Mesenchymal stem cell (in vitro differentiated cells and primary cell): Measurements from ENCODE around the gene BCKDHB.

Source experiments
- DNase-seq: peaks from one replicate; pipeline ENCODE4 v3.0.0-alpha.2; 2013
- H2AFZ ChIP-seq: one replicate; pipeline ENCODE4 v1.6.1; 2013; ENCODE audit warnings: low read depth, mild to moderate bottlenecking, control low read depth, inconsistent platforms, low read length, moderate library complexity
- H2AK5ac ChIP-seq: 2 replicates; pipeline ENCODE4 v1.6.1; 2013; ENCODE audit warnings: low read length, moderate library complexity, mild to moderate bottlenecking, inconsistent platforms; ENCODE audit not compliant: severe bottlenecking
- H2BK120ac ChIP-seq: one replicate; pipeline ENCODE4 v1.6.1; 2013; ENCODE audit warnings: low read depth, mild to moderate bottlenecking, inconsistent platforms, low read length, moderate library complexity
- H2BK12ac ChIP-seq, 2 experiments: one replicate each; pipeline ENCODE4 v1.6.1; 2013; ENCODE audit warnings: inconsistent platforms in 2 of 2, low read length in 2 of 2, mild to moderate bottlenecking in 2 of 2, moderate library complexity in 2 of 2, control low read depth in 1 of 2
- H2BK15ac ChIP-seq: one replicate; pipeline ENCODE4 v1.6.1; 2013; ENCODE audit warnings: mild to moderate bottlenecking, low read depth, inconsistent platforms; ENCODE audit not compliant: poor library complexity, severe bottlenecking
- H2BK5ac ChIP-seq: 2 replicates; pipeline ENCODE4 v1.6.1; 2013; ENCODE audit warnings: low read depth, mild to moderate bottlenecking, low read length, control low read depth, inconsistent platforms; ENCODE audit not compliant: poor library complexity, severe bottlenecking
- H3K14ac ChIP-seq, 2 experiments: one replicate each; pipeline ENCODE4 v1.6.1; 2013; ENCODE audit warnings: inconsistent platforms in 2 of 2, low read length in 2 of 2, control low read depth in 1 of 2, mild to moderate bottlenecking in 1 of 2, moderate library complexity in 1 of 2
- H3K18ac ChIP-seq, 2 experiments: one replicate each; pipeline ENCODE4 v1.6.1; 2013; ENCODE audit warnings: inconsistent platforms in 2 of 2, low read length in 2 of 2, control low read depth in 1 of 2, low read depth in 1 of 2, mild to moderate bottlenecking in 1 of 2
- H3K23ac ChIP-seq, 2 experiments: one replicate each; pipeline ENCODE4 v1.6.1; 2013; ENCODE audit warnings: inconsistent platforms in 2 of 2, low read length in 2 of 2, mild to moderate bottlenecking in 2 of 2, moderate library complexity in 2 of 2, control low read depth in 1 of 2
- H3K27ac ChIP-seq: 2 replicates; pipeline ENCODE4 v1.5.1; 2013; ENCODE audit warnings: mild to moderate bottlenecking, moderate library complexity, low read length, control low read depth, inconsistent platforms; ENCODE audit not compliant: poor library complexity, severe bottlenecking
- H3K27me3 ChIP-seq, 2 experiments: 2 replicates each; pipeline versions ENCODE4 v1.6.1 to v1.7.0; 2013; ENCODE audit warnings: low read length in 2 of 2, mild to moderate bottlenecking in 2 of 2, moderate library complexity in 2 of 2, control low read depth in 1 of 2, inconsistent platforms in 1 of 2; ENCODE audit not compliant: control insufficient read depth in 1 of 2, insufficient read depth in 1 of 2
- H3K36me3 ChIP-seq, 2 experiments: 2 replicates each; pipeline versions ENCODE4 v1.6.1 to v1.7.0; 2013; ENCODE audit warnings: low read length in 2 of 2, control low read depth in 1 of 2, inconsistent platforms in 1 of 2, low read depth in 1 of 2, mild to moderate bottlenecking in 1 of 2; ENCODE audit not compliant: insufficient read depth in 2 of 2, control insufficient read depth in 1 of 2
- H3K4ac ChIP-seq, 2 experiments: one replicate each; pipeline ENCODE4 v1.6.1; 2013; ENCODE audit warnings: inconsistent platforms in 2 of 2, low read length in 2 of 2, mild to moderate bottlenecking in 2 of 2, moderate library complexity in 2 of 2, control low read depth in 1 of 2, low read depth in 1 of 2
- H3K4me1 ChIP-seq: 2 replicates; pipeline ENCODE4 v1.6.1; 2013; ENCODE audit warnings: low read depth, low read length, control low read depth; ENCODE audit not compliant: control insufficient read depth, insufficient read depth
- H3K4me2 ChIP-seq: 2 replicates; pipeline ENCODE4 v1.6.1; 2013; ENCODE audit warnings: low read length, mild to moderate bottlenecking, inconsistent platforms; ENCODE audit not compliant: poor library complexity, severe bottlenecking
- H3K4me3 ChIP-seq, 2 experiments: 2 replicates each; pipeline versions ENCODE4 v1.5.1 to v1.7.0; 2013; ENCODE audit warnings: low read length in 2 of 2, mild to moderate bottlenecking in 2 of 2, control low read depth in 1 of 2, low read depth in 1 of 2; ENCODE audit not compliant: insufficient read depth in 1 of 2
- H3K79me1 ChIP-seq: replicated peaks from 2 replicates; pipeline ENCODE4 v1.6.1; 2013; ENCODE audit warnings: mild to moderate bottlenecking, control low read depth, low read length, inconsistent platforms; ENCODE audit not compliant: poor library complexity, severe bottlenecking
- H3K9ac ChIP-seq: 2 replicates; pipeline ENCODE4 v1.7.0; 2013; ENCODE audit warnings: mild to moderate bottlenecking, low read length, moderate library complexity
- H3K9me3 ChIP-seq: 2 replicates; pipeline ENCODE4 v1.7.0; 2013; ENCODE audit warnings: mild to moderate bottlenecking, low read length; ENCODE audit not compliant: control insufficient read depth
- H4K8ac ChIP-seq: one replicate; pipeline ENCODE4 v1.6.1; 2013; ENCODE audit warnings: inconsistent platforms, mild to moderate bottlenecking, low read length, moderate library complexity
- H4K91ac ChIP-seq: one replicate; pipeline ENCODE4 v1.6.1; 2013; ENCODE audit warnings: mild to moderate bottlenecking, low read length, inconsistent platforms
- WGBS: methylation state at CpG from one replicate; pipeline ENCODE4 v1.1.7; 2013; ENCODE audit warnings: mixed read lengths; 5-methylcytosine and 5-hydroxymethylcytosine counted together

The BCKDHB gene

GRCh38 chr6:80340686-80341085, 234.2 kb downstream of the BCKDHB start:
- no peak overlapping the region for H3K14ac ChIP-seq
- no peak overlapping the region for H3K9ac ChIP-seq
- no peak for DNase-seq
- H3K23ac ChIP-seq = no peak overlapping the region
- no peaks in the 10 kb centered on the region for H3K27me3 ChIP-seq
- no peak overlapping the region for H3K18ac ChIP-seq
- H4K91ac ChIP-seq = no peak overlapping the region
- no peak overlapping the region for H3K27ac ChIP-seq
- H3K36me3 ChIP-seq = no peaks in the 10 kb centered on the region
- H2BK15ac ChIP-seq = no peak overlapping the region
- H2AFZ ChIP-seq = no peak overlapping the region
- no peaks in the 10 kb centered on the region for H3K9me3 ChIP-seq
- H2BK5ac ChIP-seq = no peak overlapping the region
- H3K4ac ChIP-seq = no peak overlapping the region
- no peak overlapping the region for H4K8ac ChIP-seq
- H2BK12ac ChIP-seq = no peak overlapping the region
- no peak overlapping the region for H3K4me3 ChIP-seq
- no peaks in the 10 kb centered on the region for H3K79me1 ChIP-seq
- no peak overlapping the region for H2BK120ac ChIP-seq
- H3K4me1 ChIP-seq = no peaks in the 10 kb centered on the region
- no peak overlapping the region for H2AK5ac ChIP-seq
- H3K4me2 ChIP-seq = no peak overlapping the region
- WGBS = 78% methylated on average over 2 of the region's 5 CpGs

DNA sequence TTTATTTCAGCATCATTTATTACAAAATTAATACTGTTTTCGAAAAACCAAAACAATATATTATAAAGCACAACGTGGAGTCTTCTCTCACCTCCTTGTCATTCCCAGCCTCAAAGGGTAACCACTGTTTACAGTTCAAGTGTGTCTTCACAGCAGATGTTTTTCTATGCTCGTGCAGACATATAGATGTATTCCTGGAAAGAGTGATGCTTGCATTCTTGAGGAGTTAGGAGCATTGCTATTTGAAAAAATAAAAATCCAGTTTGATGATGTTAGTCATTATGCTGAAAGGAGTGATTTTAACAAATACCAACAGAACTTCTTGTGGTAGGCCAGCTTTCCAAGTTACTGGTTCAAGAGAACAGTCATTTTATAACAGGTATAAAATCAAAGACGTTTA, 234.9 kb downstream of the BCKDHB start:
- no peak overlapping the region for H3K4me3 ChIP-seq
- H3K9me3 ChIP-seq = no peaks in the 10 kb centered on the region
- no peak overlapping the region for H4K91ac ChIP-seq
- H2BK5ac ChIP-seq = no peak overlapping the region
- no peak overlapping the region for H3K9ac ChIP-seq
- no peak overlapping the region for H2AK5ac ChIP-seq
- no peaks in the 10 kb centered on the region for H3K4me1 ChIP-seq
- H3K4ac ChIP-seq = no peak overlapping the region
- no peaks in the 10 kb centered on the region for H3K79me1 ChIP-seq
- H2BK120ac ChIP-seq = no peak overlapping the region
- H3K4me2 ChIP-seq = no peak overlapping the region
- no peaks in the 10 kb centered on the region for H3K27me3 ChIP-seq
- no peak overlapping the region for H3K14ac ChIP-seq
- H3K18ac ChIP-seq = no peak overlapping the region
- no peak overlapping the region for H2BK15ac ChIP-seq
- peak; percentile 81 for DNase-seq
- H2BK12ac ChIP-seq = no peak overlapping the region
- no peak overlapping the region for H3K27ac ChIP-seq
- WGBS = 49% methylated on average over 3 of the region's 4 CpGs
- no peak overlapping the region for H3K23ac ChIP-seq
- H3K36me3 ChIP-seq = no peaks in the 10 kb centered on the region
- no peak overlapping the region for H2AFZ ChIP-seq
- no peak overlapping the region for H4K8ac ChIP-seq

DNA sequence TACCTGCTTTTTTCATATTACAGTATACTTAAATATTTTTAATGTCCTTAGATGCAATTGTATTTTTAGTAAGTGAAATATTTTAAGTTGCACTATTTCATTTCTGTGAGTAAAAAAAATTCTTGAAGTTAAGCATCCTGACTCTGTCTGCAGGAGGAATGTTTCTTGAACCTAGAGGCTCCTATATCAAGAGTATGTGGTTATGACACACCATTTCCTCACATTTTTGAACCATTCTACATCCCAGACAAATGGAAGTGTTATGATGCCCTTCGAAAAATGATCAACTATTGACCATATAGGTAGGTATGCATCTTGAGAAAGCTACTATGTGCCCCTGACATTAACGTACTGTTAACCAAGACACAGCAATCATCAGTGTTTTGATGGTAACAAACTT, 237.0 kb downstream of the BCKDHB start:
- H2AFZ ChIP-seq = no peak overlapping the region
- WGBS = 92% methylated on average over 2 of the region's 2 CpGs
- no peak overlapping the region for H4K91ac ChIP-seq
- H3K27ac ChIP-seq = no peak overlapping the region
- no peak overlapping the region for H3K18ac ChIP-seq
- no peak overlapping the region for H2BK12ac ChIP-seq
- no peak overlapping the region for H2BK15ac ChIP-seq
- H3K4me2 ChIP-seq = no peak overlapping the region
- no peak overlapping the region for H3K14ac ChIP-seq
- no peak overlapping the region for H3K9ac ChIP-seq
- DNase-seq = no peak
- H3K4me1 ChIP-seq = no peaks in the 10 kb centered on the region
- no peaks in the 10 kb centered on the region for H3K27me3 ChIP-seq
- H3K23ac ChIP-seq = no peak overlapping the region
- H2BK5ac ChIP-seq = no peak overlapping the region
- H3K4ac ChIP-seq = no peak overlapping the region
- no peak overlapping the region for H4K8ac ChIP-seq
- H3K9me3 ChIP-seq = no peaks in the 10 kb centered on the region
- no peak overlapping the region for H2BK120ac ChIP-seq
- no peaks in the 10 kb centered on the region for H3K79me1 ChIP-seq
- no peaks in the 10 kb centered on the region for H3K36me3 ChIP-seq
- H3K4me3 ChIP-seq = no peak overlapping the region
- H2AK5ac ChIP-seq = no peak overlapping the region

GRCh38 chr6:80347101-80347500, 240.6 kb downstream of the BCKDHB start:
- Histone ChIP-seq H2BK5ac (no peak overlapping the region), H3K18ac (no peak overlapping the region), H3K9me3 (no peaks in the 10 kb centered on the region), H3K4me3 (no peak overlapping the region), H3K4ac (no peak overlapping the region), H2BK12ac (no peak overlapping the region), H3K79me1 (no peaks in the 10 kb centered on the region), H2BK15ac (no peak overlapping the region), H3K14ac (no peak overlapping the region), H2AK5ac (no peak overlapping the region), H3K9ac (no peak overlapping the region), H4K8ac (no peak overlapping the region), H3K27me3 (no peaks in the 10 kb centered on the region), H3K4me2 (no peak overlapping the region), H3K23ac (no peak overlapping the region), H2BK120ac (no peak overlapping the region), H2AFZ (no peak overlapping the region), H3K4me1 (no peaks in the 10 kb centered on the region), H3K36me3 (no peaks in the 10 kb centered on the region), H4K91ac (no peak overlapping the region), H3K27ac (no peak overlapping the region)
- no peak for DNase-seq
- 100% methylated on average over 1 of the region's 1 CpG for WGBS
